SU-DHL-6 (cell line): ENCODE results near the gene MAGEB4.

Source experiments
- CTCF ChIP-seq: fragments of 200-600 bp; sonication (generic); IDR thresholded peaks from one replicate; pipeline ENCODE4 v1.5.1; 2017; ENCODE audit warnings: antibody characterized with exemption, mild to moderate bottlenecking, low read length, moderate library complexity; ENCODE audit not compliant: insufficient read depth, poor library complexity, severe bottlenecking
- EZH2phosphoT487 ChIP-seq: fragments of 200-600 bp; sonication (generic), shearing (Covaris generic); conservative IDR thresholded peaks from 2 replicates; pipeline ENCODE4 v1.6.1; 2018; ENCODE audit warnings: mild to moderate bottlenecking, antibody characterized with exemption, low read length, moderate library complexity, mixed read lengths

GRCh38 chrX:30212172-30212571, 29.6 kb upstream of the MAGEB4 start:
- TF ChIP-seq CTCF = no peak
- TF ChIP-seq EZH2phosphoT487 = no peak
